Left lobe of liver (tissue), 2 donors: Measurements from ENCODE around the gene RPL13A. TPM values are rescaled to one million over a fixed set of nuclear protein-coding genes. Genes with fewer than 3 reads are reported as not detected.
"Not testable (repeated sequence)": the region's sequence is repeated elsewhere in the genome, so short reads cannot be mapped to it uniquely, and the experiment has no call there.

Source experiments
- ATAC-seq: fragments of 200-7000 bp; cut with Tn5 transposase; one replicate; pipeline ENCODE4 v1.9.1; 2020; ENCODE audit warnings: mild to moderate bottlenecking, moderate library complexity
- DNase-seq: peaks from one replicate; pipeline ENCODE4 v3.0.0-alpha.2; 2020; ENCODE audit warnings: low spot score
- total RNA-seq: library from RNA; stranded (reverse); gene quantifications from one replicate; pipeline ENCODE4 v1.2.1, GENCODE V29; 2021
- donor health status: DM: no; HTN: no; CAD: no; lungs with moderate emphysema.
- donor health status: DM: no; HTN: yes; CAD: no.

RPL13A gene
- total RNA-seq = 972 TPM

DNA sequence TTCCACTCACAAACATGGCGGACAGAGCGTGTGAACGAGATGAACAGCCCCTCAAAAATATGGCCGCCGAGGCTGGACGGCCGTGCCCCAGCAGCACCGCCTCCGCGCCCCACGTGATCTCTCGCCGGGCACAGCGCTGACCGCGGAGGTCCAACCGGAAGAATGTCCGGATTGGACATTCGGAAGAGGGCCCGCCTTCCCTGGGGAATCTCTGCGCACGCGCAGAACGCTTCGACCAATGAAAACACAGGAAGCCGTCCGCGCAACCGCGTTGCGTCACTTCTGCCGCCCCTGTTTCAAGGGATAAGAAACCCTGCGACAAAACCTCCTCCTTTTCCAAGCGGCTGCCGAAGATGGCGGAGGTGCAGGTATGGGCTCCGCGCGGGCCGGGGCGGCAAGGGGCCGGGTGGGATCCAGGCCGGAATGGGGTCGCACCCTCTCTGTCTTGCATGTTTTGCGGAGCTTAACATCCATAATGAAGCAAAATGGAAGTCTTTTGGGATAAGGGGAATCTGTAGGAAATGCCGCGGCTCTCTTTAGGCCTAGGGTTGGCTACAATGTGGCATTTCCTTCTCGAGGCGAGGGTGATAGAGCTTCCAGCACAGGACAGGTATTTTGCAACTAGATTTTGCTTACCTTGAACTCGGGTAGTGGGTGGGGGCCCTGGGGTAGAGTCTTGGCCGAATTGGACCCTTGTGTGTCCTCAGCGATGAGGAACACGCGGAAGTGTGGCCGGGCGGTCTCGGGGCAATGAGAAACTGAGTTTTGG lies at the start of gene RPL13A:
Gene RPL13A, plus strand, starts transcription at position 332 of the 769 bp plus-strand sequence. Its CDS starts 22 bp downstream, at position 354.
- DNase-seq (peak; percentile 100), ATAC-seq (peak; percentile 94)

DNA sequence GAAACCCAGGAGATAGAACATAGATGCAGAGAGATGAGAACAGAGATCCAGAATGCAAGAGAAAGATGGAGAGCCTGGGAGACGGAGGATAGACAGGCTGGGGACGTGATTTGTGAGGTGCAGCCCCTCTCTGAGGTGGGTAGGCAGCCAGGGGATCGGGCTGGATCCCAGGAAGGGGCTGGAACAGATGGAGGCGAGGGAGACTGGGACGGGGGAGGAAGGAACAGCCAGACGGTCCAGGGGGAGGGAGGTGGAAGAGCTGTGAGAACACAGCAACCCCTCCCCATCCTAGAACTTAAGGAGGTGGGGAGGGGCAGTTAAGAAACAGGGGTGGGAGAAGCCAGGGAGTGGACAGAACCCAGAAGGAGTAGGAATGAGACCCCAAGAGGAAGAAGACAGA lies 49.1 kb upstream of the RPL13A start:
- DNase-seq = no peak
- ATAC-seq = no peak

DNA sequence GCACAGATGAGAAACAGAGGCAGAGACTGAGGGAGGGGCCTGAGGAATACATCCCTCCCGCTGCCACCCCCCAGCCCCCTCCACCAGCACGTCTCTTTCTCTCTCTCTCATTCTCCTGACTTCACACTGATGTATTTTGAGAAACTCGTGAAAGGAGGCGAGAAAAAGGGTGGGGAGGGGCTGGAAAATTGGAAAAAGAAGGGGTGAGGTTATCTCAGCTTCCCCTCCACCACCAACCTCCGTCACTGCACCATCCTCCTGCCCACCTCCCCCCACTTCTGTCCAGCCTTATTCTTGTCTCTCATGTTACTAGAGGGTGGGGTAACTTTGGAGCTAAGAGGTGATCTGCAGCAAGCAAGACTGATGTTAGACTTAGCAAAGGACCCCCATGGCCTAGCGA lies 47.6 kb upstream of the RPL13A start:
- DNase-seq = no peak
- no peak for ATAC-seq

DNA sequence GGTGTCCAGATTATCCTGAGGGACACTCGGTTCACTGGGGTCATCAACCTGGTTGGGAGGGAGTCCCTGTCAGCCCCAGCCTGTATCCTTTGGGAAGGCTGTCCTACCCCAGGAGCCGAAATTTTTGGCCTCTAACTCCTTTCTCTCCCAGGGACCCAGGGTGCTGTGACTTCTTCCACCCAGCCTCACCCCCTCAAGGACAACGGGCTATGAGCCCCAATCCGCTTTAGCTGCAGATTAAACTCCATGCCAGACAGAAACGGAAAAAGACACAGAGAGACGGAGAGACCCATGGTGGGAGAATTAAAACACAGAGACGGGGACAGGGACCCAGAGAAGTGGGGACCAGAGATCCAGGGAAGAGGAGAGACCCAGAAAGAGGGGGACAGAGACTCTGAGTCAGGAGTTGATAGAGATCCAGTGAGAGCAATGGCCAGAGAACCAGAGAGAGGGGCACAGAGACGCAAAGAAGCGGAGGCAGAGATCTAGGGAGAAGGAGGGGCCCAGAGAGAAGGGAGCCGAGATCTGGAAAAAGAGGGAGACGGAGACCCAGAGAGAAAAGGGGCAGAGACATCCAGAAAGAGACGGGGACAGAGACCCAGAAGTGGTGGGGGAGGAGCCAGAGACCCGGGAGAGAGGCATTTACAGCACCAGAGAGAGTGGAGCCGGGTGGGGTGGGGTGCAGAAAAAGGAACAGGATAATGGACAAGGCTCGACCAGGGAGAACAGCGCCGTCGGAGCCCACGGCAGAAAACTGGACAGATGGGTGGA lies 46.8 kb upstream of the RPL13A start:
- DNase-seq (no peak), ATAC-seq (no peak)

DNA sequence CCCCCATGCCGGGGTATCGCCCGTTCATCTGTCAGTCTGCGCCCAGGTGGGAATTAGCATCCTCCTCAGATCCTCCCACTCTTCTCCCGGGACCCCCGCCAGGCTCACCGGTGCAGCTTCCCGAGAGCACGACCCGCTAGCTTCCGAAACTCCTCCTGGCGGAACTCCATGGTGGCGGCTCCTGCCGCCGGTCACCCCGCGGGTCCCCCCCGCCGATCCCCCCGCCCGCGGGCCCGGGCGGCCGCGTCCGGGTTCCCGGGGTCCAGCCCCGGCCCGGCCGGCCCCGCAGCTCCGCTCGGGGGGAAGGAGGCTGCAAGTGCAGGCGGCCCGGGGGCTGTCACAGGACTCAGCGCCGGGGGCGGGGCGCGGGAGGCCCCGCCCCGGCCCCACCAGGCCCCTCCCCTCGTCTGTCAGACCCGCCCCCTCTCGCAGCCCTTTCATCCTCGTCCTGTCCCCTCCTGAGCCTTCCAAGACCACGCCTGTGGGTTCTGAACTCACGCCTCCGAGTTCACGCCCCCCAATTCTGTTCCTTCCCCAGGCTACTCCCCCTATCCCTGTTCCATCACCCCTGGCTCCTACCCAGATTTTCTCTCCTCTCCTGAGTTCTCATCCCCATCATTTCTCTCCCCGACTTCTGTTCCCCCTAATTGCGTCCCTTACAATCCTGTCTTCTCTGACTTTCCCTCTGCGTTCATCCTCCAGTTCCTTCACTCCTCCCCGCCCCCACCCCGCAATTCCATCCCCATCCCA lies 46.0 kb upstream of the RPL13A start, which contains the start of gene SLC17A7:
Gene SLC17A7, minus strand, starts transcription at position 318 of the 750 bp plus-strand sequence. Its CDS starts 148 bp downstream, at position 170.
- ATAC-seq = no peak
- DNase-seq = no peak

DNA sequence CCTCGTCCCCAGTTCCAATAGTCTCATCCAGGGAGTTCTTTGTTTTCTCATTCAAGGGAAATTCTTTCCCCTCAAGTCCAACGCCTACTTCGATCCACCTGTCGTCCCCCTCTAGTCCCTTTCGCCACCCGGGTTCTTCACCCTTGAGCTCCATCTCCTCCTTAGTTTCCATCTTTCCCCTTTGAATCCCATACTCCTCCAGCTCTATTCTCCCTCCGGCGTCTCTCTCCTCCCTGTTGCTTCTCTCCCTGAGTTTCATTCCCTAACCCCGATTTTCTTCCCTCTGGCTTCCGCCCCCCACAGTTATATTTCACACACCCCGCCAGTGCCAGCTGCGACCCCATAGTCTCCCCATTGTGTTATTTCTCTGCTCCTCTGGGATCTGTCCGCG lies 45.5 kb upstream of the RPL13A start:
- ATAC-seq (no peak), DNase-seq (no peak)

DNA sequence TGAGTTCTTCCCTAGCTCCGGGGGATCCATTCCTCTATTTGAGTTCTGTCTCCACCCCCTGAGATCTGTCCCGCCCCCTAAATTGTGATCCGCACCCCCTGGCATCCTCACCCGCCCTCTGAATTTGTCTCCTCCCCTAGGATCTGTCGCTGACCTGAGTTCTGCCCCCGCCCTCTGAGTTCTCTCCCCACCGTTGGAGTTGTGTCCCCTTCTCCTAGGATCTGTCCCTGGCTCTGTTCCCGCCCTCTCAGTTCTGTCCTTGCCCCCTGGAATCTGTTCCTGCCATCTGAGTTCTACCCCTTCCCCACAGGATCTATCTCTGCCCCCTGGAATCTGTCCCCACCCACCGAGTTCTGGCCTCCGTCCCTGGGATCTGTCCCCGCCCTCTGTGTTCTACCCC lies 45.1 kb upstream of the RPL13A start:
- DNase-seq = peak; percentile 60

DNA sequence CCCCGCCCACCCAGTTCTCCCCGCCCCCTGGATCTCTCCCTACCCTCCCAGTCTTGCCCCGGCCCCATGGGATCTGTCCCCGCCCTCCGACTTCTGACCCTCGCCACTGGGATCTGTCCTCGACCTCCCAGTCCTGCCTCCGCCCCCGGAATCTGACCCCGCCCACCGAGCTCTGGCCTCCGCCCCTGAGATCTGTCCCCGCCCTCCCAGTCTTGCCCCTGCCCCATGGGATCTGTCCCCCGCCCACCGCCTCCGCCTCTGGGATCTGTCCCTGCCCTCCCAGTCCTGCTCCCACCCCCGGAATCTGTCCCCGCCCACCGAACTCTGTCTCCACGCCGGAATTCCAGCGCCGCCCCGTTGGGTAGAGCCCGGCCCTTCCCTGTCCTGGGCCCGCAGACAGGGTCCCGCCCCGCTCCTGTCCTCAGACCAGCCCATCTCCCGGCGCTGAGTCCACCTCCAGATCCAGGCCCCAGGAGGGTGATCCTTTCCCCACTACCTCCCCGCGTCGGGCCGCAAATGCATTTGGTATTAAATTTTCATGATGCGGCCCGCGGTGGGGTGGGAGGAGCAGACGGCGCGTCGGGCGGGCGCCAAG lies 44.5 kb upstream of the RPL13A start:
- peak; percentile 78 for ATAC-seq
- DNase-seq = peak; percentile 93

More for the DNA sequence above, 45.1 kb upstream of the RPL13A start:
- ATAC-seq = no peak

DNA sequence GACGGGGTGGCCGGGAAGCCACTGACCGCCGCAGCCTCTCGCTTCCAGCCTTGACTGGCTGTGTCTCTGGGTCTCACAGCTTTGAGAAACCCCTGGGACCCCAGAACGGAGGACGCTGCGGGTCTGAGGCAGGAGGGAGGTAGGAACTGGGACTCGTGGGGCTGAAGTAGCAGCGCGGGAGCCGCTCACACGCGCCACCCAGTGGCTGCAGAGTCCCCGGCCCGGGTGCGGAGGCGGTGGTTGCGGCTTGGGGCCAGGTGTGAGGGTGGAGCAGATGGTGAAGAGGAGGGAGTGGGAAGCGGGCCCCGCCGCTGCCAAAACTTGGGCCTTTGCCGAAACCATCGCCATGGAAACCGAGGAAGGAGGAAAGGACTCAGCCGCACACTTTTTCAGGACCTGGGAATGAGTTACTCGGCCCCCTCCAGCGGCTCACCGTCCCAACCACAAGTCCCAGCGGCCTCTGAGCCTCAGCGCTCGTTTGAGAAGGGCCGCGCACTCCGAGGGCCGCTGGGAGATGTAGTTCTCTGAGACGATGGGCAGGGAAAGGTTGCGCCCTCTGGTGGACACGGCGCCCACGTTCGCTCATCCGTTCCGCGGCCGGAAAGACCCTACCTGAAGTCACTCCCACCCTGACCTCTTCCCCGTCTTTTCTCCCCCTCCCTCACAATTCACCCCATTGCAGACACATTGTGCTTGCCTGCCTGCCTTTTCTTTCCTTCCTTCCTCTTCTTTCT lies 43.9 kb upstream of the RPL13A start:
- ATAC-seq (peak; percentile 89), DNase-seq (peak; percentile 92)

DNA sequence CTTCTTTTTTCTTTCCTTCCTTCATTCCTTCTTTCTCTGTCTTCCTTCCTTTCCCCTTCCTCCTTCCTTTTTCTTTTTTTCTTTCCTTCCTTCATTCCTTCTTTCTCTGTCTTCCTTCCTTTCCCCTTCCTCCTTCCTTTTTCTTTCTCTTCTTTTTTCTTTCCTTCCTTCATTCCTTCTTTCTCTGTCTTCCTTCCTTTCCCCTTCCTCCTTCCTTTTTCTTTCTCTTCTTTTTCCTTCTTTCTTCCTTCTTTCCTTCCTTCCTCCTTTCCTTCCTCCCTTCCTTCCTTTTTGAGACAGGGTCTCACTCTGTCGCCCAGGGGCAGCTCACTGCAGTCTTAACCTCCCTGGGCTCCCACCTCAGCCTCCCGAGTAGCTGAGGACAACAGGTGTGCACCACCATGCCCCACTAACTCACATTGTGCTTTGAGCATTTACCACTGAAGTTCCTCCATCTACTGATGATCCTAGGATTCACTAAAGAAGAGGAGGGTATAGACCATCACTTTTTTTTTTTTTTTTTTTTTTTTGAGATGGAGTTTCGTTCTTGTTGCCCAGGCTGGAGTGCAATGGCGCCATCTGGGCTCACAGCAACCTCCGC lies 43.2 kb upstream of the RPL13A start:
- not testable (repeated sequence) for ATAC-seq, DNase-seq

DNA sequence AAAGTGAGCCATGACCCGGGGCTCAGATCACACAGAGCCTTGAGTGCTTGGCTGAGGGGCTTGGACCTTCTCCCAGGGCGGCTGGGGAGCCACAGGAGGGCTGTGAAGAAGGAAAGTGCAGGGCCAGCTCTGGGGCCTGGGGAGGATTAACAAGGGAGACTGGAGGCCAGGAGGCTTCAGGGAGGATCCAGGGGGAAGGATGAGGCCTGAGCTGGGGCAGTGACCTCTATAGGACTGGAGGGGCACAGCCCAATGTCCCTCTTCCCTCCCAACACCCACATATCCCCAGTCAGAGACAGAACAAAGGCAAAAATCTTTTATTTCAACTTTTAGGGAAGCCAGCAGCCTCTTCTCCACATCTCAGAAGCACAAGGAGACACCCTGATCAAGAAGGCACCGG lies 41.4 kb upstream of the RPL13A start:
- no peak for ATAC-seq
- DNase-seq = no peak

DNA sequence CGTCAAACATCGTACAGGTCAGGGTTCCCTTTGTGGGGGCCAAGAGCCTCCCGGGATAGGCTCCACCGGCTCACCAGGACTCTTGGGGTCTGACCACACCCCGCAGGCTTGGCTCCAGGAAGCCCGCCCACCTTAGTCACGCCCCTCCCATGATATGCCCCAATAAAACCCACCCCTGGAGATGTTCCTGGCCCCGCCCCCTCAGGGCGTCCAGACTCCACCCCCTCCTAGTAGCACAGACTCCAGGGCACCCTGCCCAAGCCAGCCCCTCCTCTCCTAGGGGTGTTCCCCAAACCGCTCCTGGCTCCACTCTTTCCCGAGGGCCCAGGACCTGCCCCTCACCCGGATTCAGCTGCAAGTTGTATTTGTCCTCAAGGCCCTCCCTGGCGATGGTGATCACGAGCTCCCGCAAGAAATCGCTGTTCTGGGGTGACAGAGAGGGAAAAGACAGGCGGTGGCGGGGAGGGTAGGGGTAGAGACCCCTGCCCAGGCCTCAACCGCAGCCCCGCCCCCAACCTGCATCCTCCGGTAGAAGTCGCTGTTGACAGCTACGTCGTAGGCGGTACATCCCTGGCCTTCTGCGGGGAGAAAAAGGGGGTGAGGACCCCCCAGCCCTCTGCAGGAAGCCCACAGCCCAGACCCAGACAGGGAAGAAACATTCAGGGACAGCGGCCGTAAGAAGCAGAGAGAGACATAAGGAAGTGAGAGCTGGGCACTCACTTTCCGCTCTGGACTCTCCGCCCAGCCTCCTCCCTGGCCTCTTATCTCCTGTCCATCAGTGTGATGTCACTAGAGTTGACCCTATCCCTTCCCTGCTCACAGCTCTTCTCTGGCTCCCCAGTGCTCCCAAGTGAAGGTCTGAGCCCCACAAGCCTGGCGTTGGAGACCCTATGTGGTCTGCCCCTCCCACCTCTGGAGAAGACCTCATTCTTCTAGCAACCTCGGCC lies 39.6 kb upstream of the RPL13A start:
- no peak for DNase-seq
- no peak for ATAC-seq

DNA sequence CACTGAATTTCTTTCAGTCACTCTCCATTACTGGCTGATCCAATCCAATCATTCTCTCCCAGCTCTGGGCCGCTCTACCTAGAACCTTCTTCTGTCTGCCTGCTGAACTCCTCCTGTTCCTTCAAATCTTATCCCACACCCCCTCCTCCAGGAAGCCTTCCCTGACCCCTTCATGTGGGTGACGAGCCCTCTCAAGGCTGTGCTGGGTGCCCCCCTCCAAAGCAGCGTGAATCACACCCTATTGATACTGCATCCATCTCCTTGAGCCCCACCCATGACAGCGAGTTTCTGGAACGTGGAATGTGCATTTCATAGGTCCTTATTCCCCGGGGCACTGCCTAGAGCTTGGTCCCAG lies 39.0 kb upstream of the RPL13A start:
- DNase-seq = no peak
- ATAC-seq = no peak

DNA sequence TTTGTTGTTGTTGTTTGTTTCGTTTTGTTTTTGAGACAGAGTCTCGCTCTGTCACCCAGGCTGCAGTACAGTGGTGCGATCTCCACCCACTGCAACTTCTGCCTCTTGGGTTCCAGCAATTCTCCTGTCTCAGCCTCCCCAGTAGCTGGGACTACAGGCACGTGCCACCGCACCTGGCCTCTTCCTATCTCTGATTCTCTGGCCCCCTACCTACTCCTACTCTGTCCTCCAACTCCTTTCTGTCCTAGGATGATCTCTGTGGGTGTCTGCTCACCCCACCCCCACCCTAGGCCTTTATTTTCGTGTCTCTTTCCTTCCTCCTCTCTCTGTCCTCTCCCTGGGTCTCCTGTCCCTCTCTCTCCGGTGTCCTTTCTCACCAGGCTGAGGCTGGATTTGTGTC lies 37.0 kb upstream of the RPL13A start:
- no peak for ATAC-seq
- DNase-seq = no peak

DNA sequence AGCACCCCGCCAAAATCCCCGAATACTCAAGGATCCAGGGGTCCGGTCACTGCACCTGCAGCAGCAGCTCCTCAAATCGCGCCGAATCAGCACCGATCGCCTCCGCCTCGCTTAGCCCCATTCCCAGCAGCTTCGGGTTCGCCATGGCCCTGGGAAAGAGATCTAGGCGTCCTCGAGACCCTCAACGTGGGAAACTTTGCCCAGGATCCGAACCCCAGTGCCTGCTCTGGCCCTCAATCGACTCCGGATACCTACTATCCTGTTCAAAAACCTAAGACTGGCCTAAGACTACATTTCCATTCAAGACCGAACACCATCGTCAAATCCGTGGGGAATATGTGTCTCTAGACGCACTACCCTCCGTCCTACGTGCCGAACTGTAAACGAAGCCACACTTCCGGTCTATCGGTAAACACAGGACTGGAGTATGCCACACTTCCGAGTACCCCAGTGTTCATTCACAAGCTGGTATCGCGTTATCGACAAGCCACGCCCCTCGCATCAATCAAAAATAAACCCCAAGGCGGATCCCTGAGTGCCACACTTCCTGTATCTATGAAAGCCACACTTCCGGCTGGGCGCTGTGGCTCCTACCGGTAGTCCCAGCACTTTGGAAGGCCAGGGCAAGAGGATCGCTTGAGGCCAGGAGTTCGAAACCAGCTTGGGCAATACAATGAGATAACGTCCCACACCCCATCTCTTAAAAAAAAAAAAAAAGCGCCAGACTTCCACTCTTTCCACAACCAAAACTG lies 35.8 kb upstream of the RPL13A start, which contains the start of gene PIH1D1:
Gene PIH1D1, minus strand, starts transcription at position 385 of the 752 bp plus-strand sequence. Its CDS starts 240 bp downstream, at position 145.
- peak; percentile 77 for ATAC-seq

DNA sequence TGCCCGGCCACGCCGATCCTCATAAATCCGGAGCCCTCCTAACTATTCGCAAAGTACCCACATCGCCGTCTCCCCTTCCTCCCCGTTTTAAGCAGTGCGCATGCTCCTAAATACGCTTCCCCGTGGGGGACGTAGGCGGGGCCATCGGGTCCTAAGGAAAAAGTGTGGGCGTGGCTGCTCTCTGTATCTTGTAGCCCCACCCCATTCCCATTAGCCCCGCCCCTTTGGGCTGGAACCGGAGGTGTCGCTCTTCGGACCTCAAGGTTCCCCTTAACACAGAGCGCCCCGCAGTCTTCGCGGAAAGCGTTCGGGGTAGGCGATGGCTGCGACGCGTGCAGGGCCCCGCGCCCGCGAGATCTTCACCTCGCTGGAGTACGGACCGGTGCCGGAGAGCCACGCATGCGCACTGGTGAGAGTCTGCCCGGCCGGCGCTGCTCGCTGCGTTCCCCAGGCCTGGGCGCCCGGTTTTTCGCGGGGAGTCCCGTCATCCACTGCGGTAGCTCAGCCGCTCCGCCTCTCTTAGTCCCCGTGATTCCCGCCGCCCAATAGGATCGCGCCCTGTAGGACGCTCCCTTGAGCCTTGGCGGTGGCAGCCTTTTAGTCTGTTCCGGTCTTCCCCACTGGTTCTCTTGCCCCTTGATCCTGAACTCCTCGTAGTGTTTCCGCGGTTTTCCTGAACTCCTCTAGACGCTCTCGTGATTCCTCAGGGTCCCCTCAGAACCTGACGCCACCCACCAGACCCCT lies 34.2 kb upstream of the RPL13A start, which contains the start of gene ALDH16A1:
Gene ALDH16A1, plus strand, starts transcription at position 213 of the 744 bp plus-strand sequence. Its CDS starts 107 bp downstream, at position 320.
- ATAC-seq (peak; percentile 87), DNase-seq (peak; percentile 98)

More for the DNA sequence above, 35.8 kb upstream of the RPL13A start, which contains the start of gene PIH1D1:
- DNase-seq = peak; percentile 97

DNA sequence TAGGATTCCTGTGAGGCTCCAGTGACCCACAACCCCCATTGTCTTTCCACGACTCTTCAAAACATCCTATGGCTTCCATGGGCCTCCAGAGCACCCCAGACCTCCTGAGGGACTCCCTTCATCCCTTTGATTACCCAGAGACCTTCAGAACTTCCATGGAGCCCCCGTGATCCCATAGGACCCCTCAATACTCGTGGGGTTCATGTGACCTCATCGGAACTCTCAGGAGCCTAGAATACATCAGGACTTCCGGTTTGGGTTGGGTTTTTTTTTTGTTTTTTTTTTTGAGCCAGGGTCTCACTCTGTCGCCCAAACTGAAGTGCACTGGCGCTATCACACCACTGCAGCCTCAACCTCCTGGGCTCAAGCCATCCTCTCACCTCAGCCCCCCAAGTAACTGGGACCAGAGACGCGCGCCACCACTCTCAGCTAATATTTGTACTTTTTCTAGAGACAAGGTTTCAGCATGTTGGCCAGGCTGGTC lies 33.6 kb upstream of the RPL13A start:
- ATAC-seq (no peak), DNase-seq (no peak)
